HG02588 (cell line): ENCODE results near the gene TMEM35B.
"Not testable (repeated sequence)": the region's sequence is repeated elsewhere in the genome, so short reads cannot be mapped to it uniquely, and the experiment has no call there.

Experiments
- ATAC-seq: cut with Tn5 transposase; IDR thresholded peaks from one replicate; pipeline ENCODE4 v1.9.1; 2021; ENCODE audit warnings: mild to moderate bottlenecking, moderate library complexity; ENCODE audit not compliant: unreplicated experiment

The TMEM35B gene

GRCh38 chr1:34976384-34977209 lies 8.6 kb downstream of the TMEM35B start:
- no peak for ATAC-seq

DNA sequence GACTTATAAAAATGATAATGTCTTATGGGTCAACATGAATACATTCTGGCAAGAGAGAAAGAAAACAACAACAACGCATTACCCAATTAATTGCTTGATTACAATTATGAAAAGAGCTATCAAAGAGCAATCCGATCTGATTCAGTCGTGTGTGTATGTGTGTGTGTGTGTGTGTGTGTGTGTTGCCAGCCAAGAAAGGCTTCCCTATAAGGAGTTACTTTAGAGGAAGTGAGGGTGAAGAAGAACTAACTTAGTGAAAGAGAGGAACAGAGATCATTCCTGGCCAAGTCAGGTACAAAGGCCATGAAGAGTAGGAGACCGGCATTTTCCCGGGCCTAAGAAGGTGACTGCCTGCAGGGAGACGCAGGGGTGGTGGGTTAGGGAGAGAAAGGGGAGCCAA lies 9.4 kb downstream of the TMEM35B start:
- no peak for ATAC-seq

DNA sequence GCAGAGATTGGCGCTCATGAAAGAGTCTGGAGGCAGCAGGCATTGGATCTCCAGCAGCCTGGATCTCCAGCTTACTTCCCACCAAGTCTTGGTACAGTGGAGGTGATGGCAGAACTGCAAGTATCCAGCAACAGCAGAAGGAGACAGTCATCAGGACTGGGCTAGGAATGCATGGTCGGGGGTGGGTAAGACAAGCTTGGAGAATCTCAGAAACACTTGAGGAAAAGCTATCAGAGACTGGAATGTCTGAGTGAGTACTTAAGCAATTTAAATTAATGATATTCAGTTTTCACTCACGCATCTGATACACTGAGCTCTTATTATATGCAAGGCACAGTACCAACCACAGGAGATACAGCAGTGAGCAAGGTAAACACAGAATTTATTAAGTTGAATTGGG lies 9.8 kb downstream of the TMEM35B start:
- ATAC-seq = no peak

DNA sequence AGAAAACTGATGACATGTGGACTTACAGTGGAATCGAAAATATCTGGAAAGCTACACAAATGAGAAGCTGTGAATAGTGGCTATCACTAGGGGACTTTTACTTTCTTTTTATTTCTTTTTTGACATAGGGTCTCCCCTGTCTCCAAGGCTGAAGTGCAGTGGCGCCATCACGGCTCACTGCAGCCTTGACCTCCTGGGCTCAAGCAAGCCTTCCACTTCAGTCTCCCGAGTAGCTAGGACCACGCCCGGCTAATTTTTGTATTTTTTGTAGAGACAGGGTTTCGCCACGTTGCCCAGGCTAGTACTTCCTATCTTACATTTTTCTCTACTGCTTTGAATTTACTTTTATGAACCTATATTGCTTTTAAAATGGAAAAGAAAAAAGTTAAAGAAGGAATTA lies 10.5 kb downstream of the TMEM35B start:
- no peak for ATAC-seq

DNA sequence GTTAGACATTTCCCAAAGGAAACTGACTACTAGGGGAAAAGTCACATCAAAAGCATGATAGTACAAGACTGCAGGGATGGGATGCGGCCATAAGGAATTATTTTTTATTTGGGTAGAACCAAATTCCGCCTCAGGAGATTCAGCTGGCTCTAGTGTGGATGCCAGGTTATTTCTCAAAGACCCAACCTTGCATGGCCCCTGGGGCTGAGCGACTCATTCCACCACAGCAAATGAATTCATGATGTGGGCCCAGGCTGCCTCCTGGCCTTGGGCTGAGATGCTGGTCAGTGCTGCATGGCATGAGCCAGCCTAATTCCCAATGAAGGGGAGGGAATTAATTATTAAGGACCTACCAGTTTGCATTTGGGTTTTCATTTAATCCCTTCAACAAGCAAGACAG lies 11.8 kb downstream of the TMEM35B start:
- ATAC-seq = no peak

- ATAC-seq = no peak
Measured at GRCh38 chr1:34970829-34971228, 14.3 kb downstream of the TMEM35B start.

- ATAC-seq = no peak
Measured at GRCh38 chr1:34970220-34970735, 14.9 kb downstream of the TMEM35B start.

GRCh38 chr1:34968297-34968696 lies 16.9 kb downstream of the TMEM35B start:
- ATAC-seq = not testable (repeated sequence)

GRCh38 chr1:34967672-34968071 lies 17.5 kb downstream of the TMEM35B start:
- ATAC-seq = not testable (repeated sequence)

GRCh38 chr1:34965597-34965996 lies 19.6 kb downstream of the TMEM35B start:
- ATAC-seq = no peak

GRCh38 chr1:34950428-34950827 lies 34.7 kb downstream of the TMEM35B start:
- ATAC-seq = no peak

DNA sequence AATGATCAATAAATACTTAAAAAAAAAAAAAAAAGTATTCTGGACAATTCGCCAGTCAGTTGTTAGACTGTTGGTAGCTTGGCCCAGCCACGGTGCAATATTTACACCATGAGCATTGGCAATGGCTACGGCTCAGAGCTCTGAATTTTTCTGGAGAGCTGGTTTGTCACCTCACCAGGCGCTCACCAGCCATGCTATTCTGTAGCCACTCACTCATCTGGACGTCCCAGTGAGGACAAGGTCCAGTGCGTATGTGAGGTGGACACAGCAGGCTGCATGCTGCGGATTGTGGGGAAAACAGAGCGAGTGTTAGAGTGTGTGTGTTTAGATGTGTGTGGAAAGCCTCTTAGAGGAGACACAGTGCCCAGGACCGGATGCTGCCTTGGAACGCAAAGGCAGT lies 36.4 kb downstream of the TMEM35B start:
- not testable (repeated sequence) for ATAC-seq

DNA sequence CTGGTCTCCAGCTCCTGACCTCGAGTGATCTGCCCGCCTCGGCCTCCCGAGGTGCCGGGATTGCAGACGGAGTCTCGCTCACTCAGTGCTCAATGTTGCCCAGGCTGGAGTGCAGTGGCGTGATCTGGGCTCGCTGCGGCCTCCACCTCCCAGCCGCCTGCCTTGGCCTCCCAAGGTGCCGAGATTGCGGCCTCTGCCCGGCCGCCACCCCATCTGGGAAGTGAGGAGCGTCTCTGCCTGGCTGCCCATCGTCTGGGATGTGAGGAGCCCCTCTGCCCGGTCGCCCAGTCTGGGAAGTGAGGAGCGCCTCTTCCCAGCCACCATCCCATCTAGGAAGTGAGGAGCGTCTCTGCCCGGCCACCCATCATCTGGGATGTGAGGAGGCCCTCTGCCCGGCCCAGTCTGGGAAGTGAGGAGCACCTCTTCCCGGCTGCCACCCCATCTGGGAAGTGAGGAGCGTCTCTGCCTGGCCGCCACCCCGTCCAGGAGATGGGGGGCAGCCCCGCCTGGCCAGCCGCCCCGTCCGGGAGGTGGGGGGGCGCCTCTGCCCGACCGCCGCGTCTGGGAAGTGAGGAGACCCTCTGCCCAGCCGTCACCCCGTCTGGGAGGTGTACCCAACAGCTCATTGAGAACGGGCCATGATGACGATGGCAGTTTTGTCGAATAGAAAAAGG lies 37.4 kb downstream of the TMEM35B start:
- not testable (repeated sequence) for ATAC-seq

DNA sequence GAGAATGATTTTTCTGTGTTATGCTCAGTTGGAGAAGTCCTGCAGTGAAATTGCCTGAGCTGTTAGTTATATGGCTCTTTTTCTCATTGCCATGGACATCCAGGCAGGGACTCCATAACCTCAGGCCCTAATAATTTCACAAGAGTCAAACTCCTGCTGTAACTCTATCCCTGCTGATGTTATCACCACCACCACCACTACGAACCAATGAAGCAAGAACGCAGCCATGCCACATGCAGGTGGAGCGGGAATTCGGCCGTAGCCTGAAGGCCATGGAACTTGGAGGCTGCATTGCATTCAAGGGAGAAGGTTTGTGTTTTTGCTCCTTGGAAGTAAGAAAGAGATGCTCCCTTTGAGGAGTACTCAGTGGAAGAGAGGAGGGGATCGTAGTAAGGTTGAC lies 38.9 kb downstream of the TMEM35B start:
- ATAC-seq = no peak

DNA sequence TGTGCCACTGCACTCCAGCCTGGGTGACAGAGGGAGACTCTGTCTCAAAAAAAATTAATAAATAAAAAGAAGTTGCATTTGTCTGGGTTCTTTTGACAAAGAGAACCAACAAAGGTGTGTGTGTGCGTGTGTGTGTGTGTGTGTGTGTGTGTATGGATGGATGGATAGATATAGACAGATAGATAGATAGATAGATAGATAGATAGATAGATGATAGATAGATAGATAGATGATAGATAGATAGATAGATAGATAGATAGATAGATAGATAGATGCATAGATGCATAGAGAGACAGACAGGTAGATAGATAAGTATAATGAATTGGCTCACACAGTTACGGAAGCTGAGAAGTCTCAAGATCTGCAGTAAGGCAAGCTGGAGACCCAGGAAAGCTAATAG lies 43.3 kb downstream of the TMEM35B start:
- ATAC-seq = not testable (repeated sequence)
